ENCODE measurements around the gene CPNE7. TPM values are rescaled to one million over a fixed set of nuclear protein-coding genes. Genes with fewer than 3 reads are reported as not detected.
"Not testable (repeated sequence)": the region's sequence is repeated elsewhere in the genome, so short reads cannot be mapped to it uniquely, and the experiment has no call there.

The CPNE7 gene
- polyA plus RNA-seq, 3 donors = 6.6 to 7.7 (median 6.8) TPM

- no peak for DNase-seq (ENCODE audit: extremely low read depth in 1 of 11, low read depth in 9 of 11, low spot score in 4 of 11)
Measured at GRCh38 chr16:89577055-89577759, 1.6 kb downstream of the CPNE7 start.

GRCh38 chr16:89579351-89579750, 3.8 kb downstream of the CPNE7 start:
- DNase-seq (ENCODE audit: extremely low read depth in 1 of 11, low read depth in 9 of 11, low spot score in 4 of 11) = no peak

- DNase-seq (ENCODE audit: extremely low read depth in 1 of 11, low read depth in 9 of 11, low spot score in 4 of 11) = no peak
Measured at GRCh38 chr16:89581045-89581695, 5.6 kb downstream of the CPNE7 start.

- DNase-seq (ENCODE audit: extremely low read depth in 1 of 11, low read depth in 9 of 11, low spot score in 4 of 11) = no peak
Measured at GRCh38 chr16:89581861-89582563, 6.5 kb downstream of the CPNE7 start.

GRCh38 chr16:89582614-89583196, 7.1 kb downstream of the CPNE7 start:
- DNase-seq (ENCODE audit: extremely low read depth in 1 of 11, low read depth in 9 of 11, low spot score in 4 of 11) = no peak

- DNase-seq (ENCODE audit: extremely low read depth in 1 of 11, low read depth in 9 of 11, low spot score in 4 of 11) = no peak
Measured at GRCh38 chr16:89583197-89583894, 7.8 kb downstream of the CPNE7 start.

GRCh38 chr16:89583895-89584644, 8.5 kb downstream of the CPNE7 start:
- DNase-seq (ENCODE audit: extremely low read depth in 1 of 11, low read depth in 9 of 11, low spot score in 4 of 11) = no peak

- no peak for DNase-seq (ENCODE audit: extremely low read depth in 1 of 11, low read depth in 9 of 11, low spot score in 4 of 11)
Measured at GRCh38 chr16:89584768-89585549, 9.4 kb downstream of the CPNE7 start.

GRCh38 chr16:89586218-89586617, 10.7 kb downstream of the CPNE7 start:
- no peak for DNase-seq (ENCODE audit: extremely low read depth in 1 of 11, low read depth in 9 of 11, low spot score in 4 of 11)

GRCh38 chr16:89586853-89587252, 11.3 kb downstream of the CPNE7 start:
- DNase-seq (ENCODE audit: extremely low read depth in 1 of 11, low read depth in 9 of 11, low spot score in 4 of 11) = no peak

- DNase-seq (ENCODE audit: extremely low read depth in 1 of 11, low read depth in 9 of 11, low spot score in 4 of 11) = not testable (repeated sequence)
Measured at GRCh38 chr16:89587676-89588075, 12.1 kb downstream of the CPNE7 start.

GRCh38 chr16:89588413-89589109, 13.0 kb downstream of the CPNE7 start:
- DNase-seq (ENCODE audit: extremely low read depth in 1 of 11, low read depth in 9 of 11, low spot score in 4 of 11) = no peak

- no peak for DNase-seq (ENCODE audit: extremely low read depth in 1 of 11, low read depth in 9 of 11, low spot score in 4 of 11)
Measured at GRCh38 chr16:89589241-89589926, 13.8 kb downstream of the CPNE7 start.

GRCh38 chr16:89593841-89594240, 18.3 kb downstream of the CPNE7 start:
- no peak for DNase-seq (ENCODE audit: extremely low read depth in 1 of 11, low read depth in 9 of 11, low spot score in 4 of 11)

- no peak for DNase-seq (ENCODE audit: extremely low read depth in 1 of 11, low read depth in 9 of 11, low spot score in 4 of 11)
Measured at GRCh38 chr16:89595330-89596060, 19.9 kb downstream of the CPNE7 start.

- no peak for DNase-seq (ENCODE audit: extremely low read depth in 1 of 11, low read depth in 9 of 11, low spot score in 4 of 11)
Measured at GRCh38 chr16:89596061-89596689, 20.6 kb downstream of the CPNE7 start.
